ENCODE measurements around the gene TET3.

DNA sequence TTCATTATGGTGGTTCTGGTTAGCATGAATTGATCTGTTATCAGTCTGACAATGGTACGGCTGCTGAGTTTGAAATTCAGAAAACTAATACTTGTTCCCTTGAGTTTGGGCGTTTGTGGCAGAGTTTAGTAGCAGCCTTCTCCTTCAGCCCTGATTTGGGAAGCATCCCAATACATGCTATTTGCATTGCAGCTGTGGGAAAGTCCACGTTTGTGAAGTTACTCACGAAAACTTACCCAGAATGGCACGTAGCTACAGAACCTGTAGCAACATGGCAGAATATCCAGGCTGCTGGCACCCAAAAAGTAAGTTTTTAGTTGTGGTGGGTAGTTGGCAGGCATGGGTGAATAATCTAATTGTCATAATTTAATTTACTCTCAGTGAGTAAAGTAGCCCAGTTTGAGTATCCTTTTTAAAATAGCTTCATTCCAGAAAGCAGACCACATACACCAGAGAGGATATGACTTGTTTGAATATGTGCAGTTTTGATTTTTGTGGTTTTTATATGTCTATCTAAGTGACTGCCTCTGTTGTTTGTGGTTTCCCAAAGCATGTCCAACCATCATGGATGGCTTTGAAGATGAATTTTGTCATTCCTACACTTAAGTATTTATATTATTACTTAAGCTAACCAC lies 45.9 kb upstream of the TET3 start:
- TF ChIP-seq, protein P1, sequence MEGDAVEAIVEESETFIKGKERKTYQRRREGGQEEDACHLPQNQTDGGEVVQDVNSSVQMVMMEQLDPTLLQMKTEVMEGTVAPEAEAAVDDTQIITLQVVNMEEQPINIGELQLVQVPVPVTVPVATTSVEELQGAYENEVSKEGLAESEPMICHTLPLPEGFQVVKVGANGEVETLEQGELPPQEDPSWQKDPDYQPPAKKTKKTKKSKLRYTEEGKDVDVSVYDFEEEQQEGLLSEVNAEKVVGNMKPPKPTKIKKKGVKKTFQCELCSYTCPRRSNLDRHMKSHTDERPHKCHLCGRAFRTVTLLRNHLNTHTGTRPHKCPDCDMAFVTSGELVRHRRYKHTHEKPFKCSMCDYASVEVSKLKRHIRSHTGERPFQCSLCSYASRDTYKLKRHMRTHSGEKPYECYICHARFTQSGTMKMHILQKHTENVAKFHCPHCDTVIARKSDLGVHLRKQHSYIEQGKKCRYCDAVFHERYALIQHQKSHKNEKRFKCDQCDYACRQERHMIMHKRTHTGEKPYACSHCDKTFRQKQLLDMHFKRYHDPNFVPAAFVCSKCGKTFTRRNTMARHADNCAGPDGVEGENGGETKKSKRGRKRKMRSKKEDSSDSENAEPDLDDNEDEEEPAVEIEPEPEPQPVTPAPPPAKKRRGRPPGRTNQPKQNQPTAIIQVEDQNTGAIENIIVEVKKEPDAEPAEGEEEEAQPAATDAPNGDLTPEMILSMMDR (IDR thresholded peaks at IDR 0.05; ENCODE audit: insufficient read depth, low read depth, low read length): no peak
- TF ChIP-seq EZH2 (IDR thresholded peaks at IDR 0.05; ENCODE audit: insufficient read depth, low read length): no peak
